GM23338 (cell line): ENCODE results near the gene COL16A1.

Source experiments
- CREB1 ChIP-seq: fragments of 250-450 bp; sonication (Bioruptor Pico); IDR thresholded peaks from 2 replicates; pipeline ENCODE4 v1.5.0; 2020; ENCODE audit warnings: low read depth, mild to moderate bottlenecking, moderate library complexity
- CTCF ChIP-seq, 2 experiments: fragments of 200-600 bp in 1 of 2; sonication (generic) in 1 of 2; conservative IDR thresholded peaks; 2 replicates each; pipeline versions ENCODE4 v1.5.1 to v1.6.1; 2016 to 2017; ENCODE audit warnings: antibody characterized with exemption in 2 of 2, low read depth in 2 of 2, mild to moderate bottlenecking in 2 of 2, moderate library complexity in 1 of 2
- ETS1 ChIP-seq: IDR thresholded peaks from 2 replicates; pipeline ENCODE4 v1.6.1; 2016; ENCODE audit warnings: antibody characterized with exemption
- EZH2 ChIP-seq: fragments of 200-600 bp; sonication (generic); IDR thresholded peaks from one replicate; pipeline ENCODE4 v1.8.0; 2017; ENCODE audit warnings: antibody characterized with exemption, mild to moderate bottlenecking, low read depth; ENCODE audit not compliant: unreplicated experiment
- EZH2phosphoT487 ChIP-seq: fragments of 200-600 bp; sonication (generic); IDR thresholded peaks from one replicate; pipeline ENCODE4 v1.8.1; 2018; ENCODE audit warnings: antibody characterized with exemption; ENCODE audit not compliant: unreplicated experiment
- JUNB ChIP-seq: IDR thresholded peaks from one replicate; pipeline ENCODE4 v1.6.1; 2016; ENCODE audit warnings: antibody characterized with exemption; ENCODE audit not compliant: unreplicated experiment
- NANOG ChIP-seq: IDR thresholded peaks from 2 replicates; pipeline ENCODE4 v1.6.1; 2016; ENCODE audit warnings: antibody characterized with exemption, borderline replicate concordance
- POLR2AphosphoS5 ChIP-seq: IDR thresholded peaks from 2 replicates; pipeline ENCODE4 v1.6.1; 2016; ENCODE audit warnings: antibody characterized with exemption, low read depth
- REST ChIP-seq: IDR thresholded peaks from one replicate; pipeline ENCODE4 v1.6.1; 2018; ENCODE audit warnings: antibody characterized with exemption; ENCODE audit not compliant: unreplicated experiment
- STAT1 ChIP-seq: IDR thresholded peaks from one replicate; pipeline ENCODE4 v1.6.1; 2016; ENCODE audit warnings: antibody characterized with exemption; ENCODE audit not compliant: unreplicated experiment

GRCh38 chr1:31640179-31640578 is 63.6 kb downstream of the COL16A1 start:
- TF ChIP-seq CTCF (conservative IDR thresholded peaks at IDR 0.05; ENCODE audit: low read depth in 2 of 2) (peak in 1 of 2 experiments; percentile 38; a peak in 2 of 4 replicates), JUNB (no peak), CREB1 (CRISPR knock-in tag) (no peak), POLR2AphosphoS5 (no peak), EZH2 (no peak), ETS1 (no peak), EZH2phosphoT487 (no peak), REST (no peak), NANOG (no peak), STAT1 (no peak)
